ACC112 (cell line): Measurements from ENCODE around the gene TSSK2.

Experiments
- H2AFZ ChIP-seq: fragments of 200-600 bp; sonication (generic); one replicate; pipeline ENCODE4 v1.6.0; 2017; ENCODE audit warnings: antibody characterized with exemption, low read length; ENCODE audit not compliant: unreplicated experiment
- H3K27ac ChIP-seq: fragments of 200-600 bp; sonication (generic); 2 replicates; pipeline ENCODE4 v1.5.1; 2014; ENCODE audit warnings: low read depth, mild to moderate bottlenecking, antibody characterized with exemption, low read length, moderate library complexity
- H3K27me3 ChIP-seq: fragments of 200-600 bp; sonication (generic); 2 replicates; pipeline ENCODE4 v1.6.1; 2014; ENCODE audit warnings: mild to moderate bottlenecking, antibody characterized with exemption, low read length, moderate library complexity, mixed read lengths; ENCODE audit not compliant: insufficient read depth
- H3K36me3 ChIP-seq: fragments of 200-600 bp; sonication (generic); 2 replicates; pipeline ENCODE4 v1.6.1; 2016; ENCODE audit warnings: mild to moderate bottlenecking, antibody characterized with exemption, low read length, moderate library complexity, mixed read lengths; ENCODE audit not compliant: insufficient read depth
- H3K4me1 ChIP-seq: fragments of 200-600 bp; sonication (generic); one replicate; pipeline ENCODE4 v1.6.1; 2016; ENCODE audit warnings: low read length, mixed read lengths; ENCODE audit not compliant: insufficient read depth, unreplicated experiment, control insufficient read depth
- H3K4me3 ChIP-seq: fragments of 200-600 bp; sonication (generic); 2 replicates; pipeline ENCODE4 v1.5.1; 2014; ENCODE audit warnings: mild to moderate bottlenecking, low read depth, low read length
- H3K79me2 ChIP-seq: fragments of 200-600 bp; sonication (generic); one replicate; pipeline ENCODE4 v1.6.0; 2016; ENCODE audit warnings: low read length; ENCODE audit not compliant: control insufficient read depth, unreplicated experiment, insufficient read depth

TSSK2 gene

GRCh38 chr22:19172213-19173046 lies 41.3 kb downstream of the TSSK2 start:
- H3K36me3 ChIP-seq, result no peaks in the 10 kb centered on the region
- peaks cover 30% of the 10 kb centered on the region for H3K79me2 ChIP-seq
- peak overlapping the region; percentile 74; the same call in 1 of the 2 replicates for H3K27ac ChIP-seq
- peaks cover 20% of the 10 kb centered on the region for H3K27me3 ChIP-seq
- H2AFZ ChIP-seq, result no peak overlapping the region
- H3K4me3 ChIP-seq, result peak overlapping the region; percentile 97
- peaks cover 24% of the 10 kb centered on the region for H3K4me1 ChIP-seq

- Histone ChIP-seq H2AFZ (no peak overlapping the region), H3K4me1 (peaks cover 27% of the 10 kb centered on the region), H3K4me3 (peak overlapping the region; percentile 97), H3K27me3 (peaks cover 11% of the 10 kb centered on the region), H3K79me2 (peaks cover 37% of the 10 kb centered on the region), H3K27ac (no peak overlapping the region), H3K36me3 (no peaks in the 10 kb centered on the region)
Observed at GRCh38 chr22:19173047-19174035, 42.2 kb downstream of the TSSK2 start.

GRCh38 chr22:19174106-19175025 lies 43.3 kb downstream of the TSSK2 start:
- Histone ChIP-seq H3K27me3 (peaks cover under 1% of the 10 kb centered on the region; the same call in 1 of the 2 replicates), H3K4me3 (0 out of 2 replicates have a peak overlapping the region, but pooled peaks have one; percentile 6), H3K36me3 (no peaks in the 10 kb centered on the region), H3K27ac (peak overlapping the region; percentile 64), H2AFZ (no peak overlapping the region), H3K4me1 (peaks cover 29% of the 10 kb centered on the region), H3K79me2 (peaks cover 37% of the 10 kb centered on the region)

- peaks cover 29% of the 10 kb centered on the region for H3K4me1 ChIP-seq
- H3K36me3 ChIP-seq, result no peaks in the 10 kb centered on the region
- no peak overlapping the region for H2AFZ ChIP-seq
- peak overlapping the region; percentile 64 for H3K27ac ChIP-seq
- H3K27me3 ChIP-seq, result no peaks in the 10 kb centered on the region
- H3K4me3 ChIP-seq, result 0 out of 2 replicates have a peak overlapping the region, but pooled peaks have one; percentile 5
- peaks cover 37% of the 10 kb centered on the region for H3K79me2 ChIP-seq
Observed at GRCh38 chr22:19175026-19175601, 44.0 kb downstream of the TSSK2 start.

GRCh38 chr22:19175602-19176174 lies 44.6 kb downstream of the TSSK2 start:
- H3K36me3 ChIP-seq, result no peaks in the 10 kb centered on the region
- H3K27me3 ChIP-seq, result no peaks in the 10 kb centered on the region
- no peak overlapping the region for H3K4me3 ChIP-seq
- H2AFZ ChIP-seq, result no peak overlapping the region
- H3K4me1 ChIP-seq, result peaks cover 29% of the 10 kb centered on the region
- H3K27ac ChIP-seq, result no peak overlapping the region
- H3K79me2 ChIP-seq, result peaks cover 37% of the 10 kb centered on the region

- H2AFZ ChIP-seq, result no peak overlapping the region
- peaks cover 29% of the 10 kb centered on the region for H3K4me1 ChIP-seq
- no peaks in the 10 kb centered on the region for H3K27me3 ChIP-seq
- no peak overlapping the region for H3K4me3 ChIP-seq
- peaks cover 37% of the 10 kb centered on the region for H3K79me2 ChIP-seq
- H3K36me3 ChIP-seq, result no peaks in the 10 kb centered on the region
- H3K27ac ChIP-seq, result no peak overlapping the region
Observed at GRCh38 chr22:19176175-19176643, 45.1 kb downstream of the TSSK2 start.

GRCh38 chr22:19176732-19177131 lies 45.6 kb downstream of the TSSK2 start:
- Histone ChIP-seq H3K4me3 (peak overlapping the region; percentile 89), H3K27me3 (no peaks in the 10 kb centered on the region), H3K36me3 (no peaks in the 10 kb centered on the region), H3K27ac (no peak overlapping the region), H2AFZ (no peak overlapping the region), H3K79me2 (peaks cover 35% of the 10 kb centered on the region), H3K4me1 (peaks cover 29% of the 10 kb centered on the region)

GRCh38 chr22:19177164-19178064 lies 46.3 kb downstream of the TSSK2 start:
- Histone ChIP-seq H3K27ac (no peak overlapping the region), H3K4me3 (peak overlapping the region; percentile 89), H3K27me3 (no peaks in the 10 kb centered on the region), H2AFZ (no peak overlapping the region), H3K36me3 (no peaks in the 10 kb centered on the region), H3K4me1 (peaks cover 29% of the 10 kb centered on the region), H3K79me2 (peaks cover 28% of the 10 kb centered on the region)
